ENCODE data around the gene MAPK8IP3. TPM values are rescaled to one million over a fixed set of nuclear protein-coding genes. Genes with fewer than 3 reads are reported as not detected.

Gene MAPK8IP3
- total RNA-seq, 1 donor from 2014 or later: 45.0 TPM

DNA sequence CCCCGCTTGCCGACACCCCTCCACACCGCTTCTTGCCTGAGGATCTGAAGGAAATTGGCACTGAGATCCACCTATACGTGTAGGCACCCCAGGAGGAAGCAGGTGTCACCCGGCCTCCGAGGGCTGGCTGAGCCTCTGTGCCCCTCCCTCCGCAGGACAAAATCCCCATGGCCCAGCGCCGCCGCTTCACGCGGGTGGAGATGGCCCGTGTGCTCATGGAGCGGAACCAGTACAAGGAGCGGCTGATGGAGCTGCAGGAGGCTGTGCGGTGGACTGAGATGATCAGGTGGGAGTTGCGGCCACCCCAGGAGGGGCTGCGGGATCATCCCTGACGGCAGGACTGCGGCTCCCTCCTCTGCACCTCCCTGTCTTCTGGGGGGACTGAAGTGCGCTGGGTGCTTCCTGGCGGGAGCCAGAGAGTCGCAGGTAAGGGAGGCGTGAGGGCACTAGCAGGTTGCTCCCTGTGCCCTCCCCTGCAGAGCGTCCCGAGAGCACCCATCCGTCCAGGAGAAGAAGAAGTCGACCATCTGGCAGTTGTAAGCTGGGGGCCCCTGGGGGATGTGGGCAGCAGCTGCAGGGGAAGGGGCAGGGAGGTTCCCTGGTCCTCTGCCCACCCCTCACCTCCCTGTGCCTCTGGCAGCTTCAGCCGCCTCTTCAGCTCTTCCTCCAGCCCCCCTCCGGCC is 56.3 kb downstream of the MAPK8IP3 start:
- DNase-seq: no peak

DNA sequence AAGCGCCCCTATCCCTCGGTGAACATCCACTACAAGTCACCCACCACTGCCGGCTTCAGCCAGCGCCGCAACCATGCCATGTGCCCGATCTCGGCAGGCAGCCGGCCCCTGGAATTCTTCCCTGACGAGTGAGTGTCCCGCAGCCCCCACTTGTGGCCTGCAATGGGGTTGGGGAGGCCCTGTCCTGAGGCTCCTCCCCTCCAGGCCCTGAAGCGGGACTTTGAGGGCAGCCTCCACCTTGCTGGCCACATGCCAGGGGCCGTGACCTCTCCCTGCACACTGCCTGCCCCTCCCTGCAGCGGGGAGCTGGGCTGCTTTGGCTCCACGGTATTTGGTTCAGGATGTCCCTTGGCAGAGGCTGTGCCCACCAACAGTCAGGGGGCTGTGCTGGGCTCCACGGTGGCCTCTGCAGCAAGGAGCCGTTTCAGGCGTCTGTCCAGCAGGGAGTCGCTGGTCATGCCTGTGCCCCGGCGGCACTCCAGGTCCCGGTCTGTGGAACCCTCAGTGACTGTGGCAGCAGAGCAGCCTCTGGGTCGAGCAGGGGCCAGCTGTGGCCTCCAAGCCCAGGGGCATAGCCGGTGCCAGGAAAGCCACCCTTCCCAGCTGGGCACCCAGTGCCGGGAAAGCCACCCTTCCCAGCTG is 57.0 kb downstream of the MAPK8IP3 start:
- DNase-seq: no peak

DNA sequence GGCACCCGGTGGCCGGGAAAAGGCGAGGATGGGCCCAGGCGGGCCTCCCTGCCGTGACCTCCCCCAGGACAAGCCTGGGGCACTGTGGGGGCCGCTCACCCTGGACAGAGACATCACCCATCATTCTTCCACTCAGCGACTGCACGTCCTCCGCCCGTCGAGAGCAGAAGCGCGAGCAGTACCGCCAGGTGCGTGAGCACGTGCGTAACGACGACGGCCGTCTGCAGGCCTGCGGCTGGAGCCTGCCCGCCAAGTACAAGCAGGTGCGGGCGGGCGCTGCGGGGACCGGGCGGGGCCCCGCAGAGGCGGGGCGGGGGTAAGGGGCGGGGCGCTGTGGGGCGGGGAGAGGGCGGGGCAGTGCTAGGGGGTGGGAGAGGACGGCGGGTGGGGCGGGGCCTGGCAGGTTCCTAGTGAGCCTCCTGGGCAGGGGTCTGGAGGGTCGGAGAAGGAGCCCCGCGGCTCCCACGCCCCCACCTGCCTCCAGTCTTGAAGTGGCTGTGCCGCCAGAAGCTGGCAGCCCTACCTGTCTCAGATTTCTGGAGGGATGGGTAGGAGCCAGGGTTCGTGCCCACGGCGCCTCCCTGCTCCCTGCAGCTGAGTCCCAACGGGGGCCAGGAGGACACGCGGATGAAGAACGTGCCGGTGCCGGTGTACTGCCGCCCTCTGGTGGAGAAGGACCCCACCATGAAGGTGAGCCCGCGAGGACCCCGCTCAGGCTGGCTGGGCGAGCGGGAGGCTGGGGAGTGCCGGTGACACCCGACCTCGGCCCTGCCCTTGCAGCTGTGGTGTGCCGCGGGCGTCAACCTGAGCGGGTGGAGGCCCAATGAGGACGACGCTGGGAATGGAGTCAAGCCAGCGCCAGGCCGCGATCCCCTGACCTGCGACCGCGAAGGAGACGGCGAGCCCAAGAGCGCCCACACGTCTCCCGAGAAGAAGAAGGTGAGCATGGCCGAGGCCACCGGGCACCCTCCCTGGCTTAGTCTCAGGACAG is 57.8 kb downstream of the MAPK8IP3 start:
- DNase-seq: peak; percentile 65

- no peak for DNase-seq
These were observed 59.0 kb downstream of the MAPK8IP3 start for GRCh38 chr16:1764971-1765370.

GRCh38 chr16:1765826-1766225 is 59.8 kb downstream of the MAPK8IP3 start:
- no peak for DNase-seq

GRCh38 chr16:1766231-1766630 is 60.2 kb downstream of the MAPK8IP3 start:
- DNase-seq: no peak

- DNase-seq: no peak
These were observed 60.7 kb downstream of the MAPK8IP3 start for GRCh38 chr16:1766701-1767100.

GRCh38 chr16:1767116-1767994 is 61.4 kb downstream of the MAPK8IP3 start:
- DNase-seq: no peak

- no peak for DNase-seq
These were observed 62.2 kb downstream of the MAPK8IP3 start for GRCh38 chr16:1768061-1768766.

GRCh38 chr16:1768767-1769401 is 62.9 kb downstream of the MAPK8IP3 start:
- no peak for DNase-seq

DNA sequence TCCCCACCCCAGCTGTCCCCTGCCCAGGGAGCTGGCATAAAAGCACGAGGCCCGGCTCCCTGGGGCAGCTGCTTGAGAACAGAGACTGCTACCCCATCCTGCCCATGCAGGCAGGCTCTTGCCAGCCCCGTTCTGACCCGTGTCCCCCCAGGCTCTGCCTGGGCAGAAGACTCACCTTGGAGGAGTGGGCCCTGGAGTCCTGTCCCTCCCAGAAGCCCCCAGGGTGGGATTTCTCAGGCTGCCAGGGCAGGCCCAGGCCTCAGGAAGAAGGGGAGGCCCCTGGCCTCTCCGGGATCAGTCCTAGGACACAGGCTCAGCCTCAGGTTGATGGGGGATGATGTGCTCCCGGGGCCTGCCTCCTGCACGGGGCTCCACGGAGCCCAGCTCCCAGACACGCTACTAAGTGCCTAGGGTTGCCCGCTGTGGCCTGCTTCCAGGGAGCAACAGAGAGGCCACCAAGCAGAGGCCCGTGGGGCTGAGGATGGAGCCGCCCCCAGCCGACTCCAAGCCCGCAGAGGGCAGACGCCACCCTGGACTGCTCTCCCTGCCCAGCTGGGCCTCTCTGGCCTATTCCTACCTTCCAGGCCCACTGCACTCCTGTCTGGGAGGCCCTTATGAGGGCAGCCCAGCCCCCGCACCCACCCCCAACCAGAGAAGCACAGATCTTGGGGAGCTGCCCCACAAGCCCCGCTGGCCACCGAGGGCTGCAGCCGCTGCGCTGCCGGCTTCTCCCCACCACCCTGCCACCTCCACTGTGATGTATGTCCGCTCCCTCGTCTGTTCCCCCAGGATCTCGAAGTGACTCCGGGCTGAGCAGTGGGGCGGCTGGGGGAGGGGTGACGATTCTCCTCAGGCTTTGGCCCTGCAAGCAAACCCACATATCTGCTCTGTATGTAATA is 63.7 kb downstream of the MAPK8IP3 start:
- DNase-seq: no peak

DNA sequence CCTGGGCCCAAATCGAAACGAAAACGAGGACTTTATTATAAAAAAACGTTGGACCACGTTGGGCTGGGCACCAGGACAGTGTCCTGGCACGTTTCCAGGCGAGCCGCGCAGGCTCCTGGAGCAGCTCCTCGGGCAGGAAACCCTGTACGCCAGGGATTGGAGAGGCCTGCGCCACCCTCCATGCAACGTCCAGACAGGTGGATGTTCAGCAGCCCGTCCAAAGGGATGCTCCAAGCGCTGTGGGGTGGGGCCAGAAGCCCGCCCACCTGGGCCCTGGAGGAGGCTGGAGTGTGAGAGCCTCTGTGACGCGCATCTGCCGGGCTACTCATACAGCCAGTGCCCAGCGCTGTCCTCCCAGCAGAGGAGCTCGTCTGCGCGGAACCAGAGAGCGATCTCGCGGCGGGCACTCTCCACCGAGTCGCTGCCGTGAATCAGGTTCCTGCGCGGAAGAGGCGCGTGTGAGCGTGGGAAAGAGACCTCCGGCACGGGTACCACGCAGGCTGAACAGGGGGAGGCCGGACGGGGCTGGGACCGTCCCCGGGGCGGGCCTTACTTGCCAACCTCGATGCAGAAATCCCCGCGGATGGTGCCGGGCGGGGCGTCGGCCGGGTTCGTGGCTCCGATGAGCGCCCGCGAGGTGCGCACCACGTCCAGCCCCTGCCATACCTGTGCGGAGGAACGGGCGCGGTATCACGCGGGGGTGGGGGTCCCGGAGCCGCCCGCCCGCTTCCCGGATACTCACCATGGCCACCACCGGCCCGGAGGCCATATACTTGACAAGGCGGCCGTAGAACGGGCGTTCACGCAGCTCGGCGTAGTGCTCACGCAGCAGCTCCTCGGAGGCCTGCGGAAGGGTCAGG is 64.6 kb downstream of the MAPK8IP3 start:
- peak; percentile 37 for DNase-seq

GRCh38 chr16:1771188-1771863 is 65.3 kb downstream of the MAPK8IP3 start, which contains the start of gene NME3:
NME3 (minus strand) TSS chr16:1771543; CDS start chr16:1771534, 9 bp downstream.
- peak; percentile 80 for DNase-seq

- DNase-seq: no peak
These were observed 65.9 kb downstream of the MAPK8IP3 start for GRCh38 chr16:1771864-1772361.

- no peak for DNase-seq
These were observed 66.4 kb downstream of the MAPK8IP3 start, which contains the start of gene EME2 for GRCh38 chr16:1772362-1772907. EME2 (plus strand) TSS chr16:1772810; CDS start chr16:1773228, 418 bp downstream.

- peak; percentile 93 for DNase-seq
These were observed 67.1 kb downstream of the MAPK8IP3 start, which contains the start of gene MRPS34 for GRCh38 chr16:1772908-1773702. MRPS34 (minus strand) TSS chr16:1773134; CDS start chr16:1773119, 15 bp downstream.

All from tongue (tissue), 2 donors.